C4-2B (cell line): ENCODE measurements around the gene KCNQ1.

Source experiments
- CTCF ChIP-seq: fragments of 450-650 bp; conservative IDR thresholded peaks from 2 replicates; pipeline ENCODE4 v1.5.1; 2017; ENCODE audit warnings: mild to moderate bottlenecking
- ZFX ChIP-seq: fragments of 450-650 bp; IDR thresholded peaks from 2 replicates; pipeline ENCODE4 v1.6.1; 2017

- TF ChIP-seq CTCF (no peak), ZFX (no peak)
Measured at GRCh38 chr11:2722955-2723354, 278.1 kb downstream of the KCNQ1 start.
